Measurements from ENCODE around the gene TYMS. TPM values are rescaled to one million over a fixed set of nuclear protein-coding genes. Genes with fewer than 3 reads are reported as not detected.

The TYMS gene
- total and polyA plus RNA-seq, 2 donors from 2014 or later, result 6.0 to 10.2 TPM

DNA sequence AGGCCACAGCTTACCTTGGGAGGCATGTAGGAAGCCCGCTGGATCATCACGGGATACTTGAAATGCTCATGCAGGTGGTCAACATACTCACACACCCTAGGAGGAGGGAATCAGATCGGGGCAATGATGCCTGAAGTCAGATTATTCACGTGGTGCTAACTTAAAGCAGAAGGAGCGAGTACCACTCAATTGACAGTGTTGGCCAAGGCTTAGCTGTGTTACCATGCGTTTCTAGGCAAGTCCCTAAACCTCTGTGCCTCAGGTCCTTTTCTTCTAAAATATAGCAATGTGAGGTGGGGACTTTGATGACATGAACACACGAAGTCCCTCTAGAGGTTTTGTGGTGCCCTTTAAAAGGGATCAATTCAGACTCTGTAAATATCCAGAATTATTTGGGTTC lies 17.9 kb downstream of the TYMS start:
- DNase-seq (no peak), FAIRE-seq (no peak)
- H3K4me1 ChIP-seq (ENCODE audit: control insufficient read depth in 2 of 3, insufficient read depth in 2 of 3, low read depth in 1 of 3, low read length in 3 of 3), result no peaks in the 10 kb centered on the region
- H3K9ac ChIP-seq (ENCODE audit: low read length in 3 of 3), result no peak overlapping the region
- no peak overlapping the region for H3K27ac ChIP-seq (ENCODE audit: low read depth in 2 of 2, low read length in 2 of 2)
- H3K9me3 ChIP-seq (ENCODE audit: control insufficient read depth in 2 of 3, insufficient read depth in 1 of 3, low read length in 3 of 3), result no peaks in the 10 kb centered on the region
- TF ChIP-seq, protein P1, sequence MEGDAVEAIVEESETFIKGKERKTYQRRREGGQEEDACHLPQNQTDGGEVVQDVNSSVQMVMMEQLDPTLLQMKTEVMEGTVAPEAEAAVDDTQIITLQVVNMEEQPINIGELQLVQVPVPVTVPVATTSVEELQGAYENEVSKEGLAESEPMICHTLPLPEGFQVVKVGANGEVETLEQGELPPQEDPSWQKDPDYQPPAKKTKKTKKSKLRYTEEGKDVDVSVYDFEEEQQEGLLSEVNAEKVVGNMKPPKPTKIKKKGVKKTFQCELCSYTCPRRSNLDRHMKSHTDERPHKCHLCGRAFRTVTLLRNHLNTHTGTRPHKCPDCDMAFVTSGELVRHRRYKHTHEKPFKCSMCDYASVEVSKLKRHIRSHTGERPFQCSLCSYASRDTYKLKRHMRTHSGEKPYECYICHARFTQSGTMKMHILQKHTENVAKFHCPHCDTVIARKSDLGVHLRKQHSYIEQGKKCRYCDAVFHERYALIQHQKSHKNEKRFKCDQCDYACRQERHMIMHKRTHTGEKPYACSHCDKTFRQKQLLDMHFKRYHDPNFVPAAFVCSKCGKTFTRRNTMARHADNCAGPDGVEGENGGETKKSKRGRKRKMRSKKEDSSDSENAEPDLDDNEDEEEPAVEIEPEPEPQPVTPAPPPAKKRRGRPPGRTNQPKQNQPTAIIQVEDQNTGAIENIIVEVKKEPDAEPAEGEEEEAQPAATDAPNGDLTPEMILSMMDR (IDR thresholded peaks at IDR 0.05; ENCODE audit: borderline replicate concordance, extremely low read depth, insufficient read depth), result no peak
- peaks cover 11 to 67% (median 20%) of the 10 kb centered on the region in 3 donors for H3K36me3 ChIP-seq (ENCODE audit: control insufficient read depth in 2 of 3, insufficient read depth in 3 of 3, low read length in 3 of 3)
- no peaks in the 10 kb centered on the region for H3K27me3 ChIP-seq (ENCODE audit: control insufficient read depth, insufficient read depth, low read length)
- H3K4me3 ChIP-seq (ENCODE audit: low read length in 3 of 3), result no peak overlapping the region
- intact Hi-C loops (cut with DNase I), result no loop called here

DNA sequence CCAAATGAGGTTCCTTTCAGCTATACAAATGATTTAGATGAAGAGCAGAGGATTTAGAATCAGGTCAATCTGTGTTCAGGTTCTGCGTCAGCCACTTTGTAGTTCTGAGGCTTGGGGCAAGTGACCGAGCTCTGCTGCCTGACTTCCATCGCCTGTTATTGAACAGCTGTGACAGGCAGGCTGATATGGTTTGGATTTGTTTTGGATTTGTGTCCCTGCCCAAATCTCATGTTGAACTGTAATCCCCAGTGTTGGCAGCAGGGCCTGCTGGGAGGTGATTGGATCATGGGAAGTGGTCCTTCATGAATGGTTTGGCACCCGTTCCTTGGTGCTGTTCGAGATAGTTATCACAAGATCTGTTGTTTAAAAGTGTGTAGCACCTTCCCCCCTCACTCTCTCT lies 18.6 kb downstream of the TYMS start:
- intact Hi-C loops (cut with DNase I), result no loop called here
- H3K9me3 ChIP-seq (ENCODE audit: control insufficient read depth in 2 of 3, insufficient read depth in 1 of 3, low read length in 3 of 3), result no peaks in the 10 kb centered on the region
- peaks cover 11 to 61% (median 18%) of the 10 kb centered on the region in 3 donors for H3K36me3 ChIP-seq (ENCODE audit: control insufficient read depth in 2 of 3, insufficient read depth in 3 of 3, low read length in 3 of 3)
- no peak overlapping the region for H3K9ac ChIP-seq (ENCODE audit: low read length in 3 of 3)
- no peak for FAIRE-seq
- DNase-seq, result no peak
- H3K27ac ChIP-seq (ENCODE audit: low read depth in 2 of 2, low read length in 2 of 2), result no peak overlapping the region
- H3K4me1 ChIP-seq (ENCODE audit: control insufficient read depth in 2 of 3, insufficient read depth in 2 of 3, low read depth in 1 of 3, low read length in 3 of 3), result no peaks in the 10 kb centered on the region
- no peak overlapping the region for H3K4me3 ChIP-seq (ENCODE audit: low read length in 3 of 3)
- TF ChIP-seq, protein P1 (IDR thresholded peaks at IDR 0.05; ENCODE audit: borderline replicate concordance, extremely low read depth, insufficient read depth), result no peak
- H3K27me3 ChIP-seq (ENCODE audit: control insufficient read depth, insufficient read depth, low read length), result no peaks in the 10 kb centered on the region

DNA sequence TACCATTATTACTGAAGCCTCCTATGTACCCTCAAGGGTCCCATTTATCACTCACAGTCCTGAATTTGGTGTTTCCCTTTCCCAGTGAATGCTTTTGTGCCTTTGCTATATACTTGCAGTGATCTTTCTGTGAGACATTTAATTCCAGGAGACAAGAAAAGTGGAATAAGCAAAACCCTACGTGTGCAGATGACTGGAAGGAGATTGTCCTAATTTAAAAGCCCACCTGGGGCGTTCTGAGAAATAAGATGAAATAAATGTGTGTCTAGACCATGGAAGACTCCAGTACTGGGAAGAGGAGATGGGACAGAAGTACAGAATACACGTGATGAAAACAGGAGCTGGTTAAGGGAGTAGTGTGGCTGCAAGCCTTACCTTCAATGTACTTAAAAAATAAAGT lies 19.3 kb downstream of the TYMS start:
- FAIRE-seq (no peak), DNase-seq (no peak)
- intact Hi-C loops (cut with DNase I), result no loop called here
- Histone ChIP-seq H3K27me3 (ENCODE audit: control insufficient read depth, insufficient read depth, low read length) (no peaks in the 10 kb centered on the region), H3K36me3 (ENCODE audit: control insufficient read depth in 2 of 3, insufficient read depth in 3 of 3, low read length in 3 of 3) (peaks cover 11 to 61% (median 21%) of the 10 kb centered on the region in 3 donors), H3K9ac (ENCODE audit: low read length in 3 of 3) (no peak overlapping the region), H3K9me3 (ENCODE audit: control insufficient read depth in 2 of 3, insufficient read depth in 1 of 3, low read length in 3 of 3) (no peaks in the 10 kb centered on the region), H3K4me3 (ENCODE audit: low read length in 3 of 3) (no peak overlapping the region), H3K27ac (ENCODE audit: low read depth in 2 of 2, low read length in 2 of 2) (no peak overlapping the region), H3K4me1 (ENCODE audit: control insufficient read depth in 2 of 3, insufficient read depth in 2 of 3, low read depth in 1 of 3, low read length in 3 of 3) (no peaks in the 10 kb centered on the region)
- TF ChIP-seq, protein P1 (IDR thresholded peaks at IDR 0.05; ENCODE audit: borderline replicate concordance, extremely low read depth, insufficient read depth), result no peak

DNA sequence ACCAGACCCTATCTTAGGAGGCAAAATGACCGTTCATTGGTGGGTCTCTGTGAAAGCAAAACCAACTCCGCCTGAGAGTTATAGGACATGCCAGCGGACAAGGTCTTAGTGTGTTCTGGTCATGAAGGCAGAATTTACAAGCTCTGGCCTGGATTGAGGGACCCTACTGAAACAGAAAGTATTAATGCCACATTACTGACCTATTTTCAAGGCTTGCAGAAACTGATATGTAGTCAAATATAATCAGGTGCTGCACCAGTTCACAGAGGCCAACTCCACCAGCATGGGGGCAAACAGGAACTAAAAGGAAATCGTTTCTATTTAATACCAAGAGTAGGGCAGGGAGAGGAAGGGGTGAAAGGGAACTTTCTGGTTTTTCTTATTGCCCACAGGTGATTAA lies 19.7 kb downstream of the TYMS start:
- no peaks in the 10 kb centered on the region for H3K27me3 ChIP-seq (ENCODE audit: control insufficient read depth, insufficient read depth, low read length)
- peaks cover 14 to 63% (median 25%) of the 10 kb centered on the region in 3 donors for H3K36me3 ChIP-seq (ENCODE audit: control insufficient read depth in 2 of 3, insufficient read depth in 3 of 3, low read length in 3 of 3)
- no peaks in the 10 kb centered on the region for H3K4me1 ChIP-seq (ENCODE audit: control insufficient read depth in 2 of 3, insufficient read depth in 2 of 3, low read depth in 1 of 3, low read length in 3 of 3)
- no peak overlapping the region for H3K27ac ChIP-seq (ENCODE audit: low read depth in 2 of 2, low read length in 2 of 2)
- FAIRE-seq, result no peak
- H3K9ac ChIP-seq (ENCODE audit: low read length in 3 of 3), result no peak overlapping the region
- TF ChIP-seq, protein P1 (IDR thresholded peaks at IDR 0.05; ENCODE audit: borderline replicate concordance, extremely low read depth, insufficient read depth), result no peak
- no peak for DNase-seq
- intact Hi-C loops (cut with DNase I), result no loop called here
- no peak overlapping the region for H3K4me3 ChIP-seq (ENCODE audit: low read length in 3 of 3)
- no peaks in the 10 kb centered on the region for H3K9me3 ChIP-seq (ENCODE audit: control insufficient read depth in 2 of 3, insufficient read depth in 1 of 3, low read length in 3 of 3)

Measured in kidney (tissue), 14 donors.